NCI-H1694 (cell line): ENCODE results near the gene MIOX.

ENCODE experiments used
- DNase-seq: peaks from one replicate; lab custom pipeline; 2025; lab: John Stamatoyannopoulos, UW

The MIOX gene

DNA sequence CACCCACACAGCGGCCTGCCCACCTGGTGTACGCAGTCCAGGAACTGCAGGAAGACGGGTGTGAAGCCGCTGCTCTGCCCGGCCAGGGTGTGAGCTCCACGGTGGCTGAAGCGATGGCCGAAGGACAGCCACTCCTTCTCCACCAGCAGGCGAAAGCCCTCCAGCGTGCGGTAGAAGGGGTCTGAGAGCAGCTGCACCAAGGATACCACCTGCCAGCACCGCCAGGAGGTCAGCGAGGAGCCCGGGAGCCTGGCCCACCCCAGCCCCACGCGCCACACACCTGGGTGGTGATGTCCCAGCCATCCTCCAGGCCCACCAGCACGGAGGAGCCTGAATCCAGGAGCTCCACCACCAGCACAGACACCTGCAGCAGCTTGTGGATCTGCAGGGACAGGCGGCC, 31.5 kb upstream of the MIOX start:
- no peak for DNase-seq

DNA sequence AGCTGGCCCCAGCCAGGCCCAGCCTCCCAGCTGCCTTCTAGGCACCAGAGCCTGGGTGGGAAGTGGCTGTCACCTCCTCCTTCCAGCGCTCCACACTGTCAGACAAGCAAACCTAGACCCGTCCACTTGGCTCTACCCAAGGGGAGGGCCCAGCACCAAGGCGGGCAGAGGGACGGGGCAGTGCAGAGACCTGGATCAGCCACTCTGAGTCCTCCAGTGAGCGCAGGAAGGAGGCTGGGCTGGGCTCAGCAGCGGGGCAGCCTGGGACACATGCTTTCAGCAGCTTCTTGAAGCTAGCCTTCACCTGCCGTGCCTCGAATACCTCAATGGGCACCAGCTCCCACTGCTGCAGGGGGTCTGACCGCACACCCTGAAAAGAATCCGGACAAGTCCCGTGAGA, 30.6 kb upstream of the MIOX start:
- DNase-seq = no peak

DNA sequence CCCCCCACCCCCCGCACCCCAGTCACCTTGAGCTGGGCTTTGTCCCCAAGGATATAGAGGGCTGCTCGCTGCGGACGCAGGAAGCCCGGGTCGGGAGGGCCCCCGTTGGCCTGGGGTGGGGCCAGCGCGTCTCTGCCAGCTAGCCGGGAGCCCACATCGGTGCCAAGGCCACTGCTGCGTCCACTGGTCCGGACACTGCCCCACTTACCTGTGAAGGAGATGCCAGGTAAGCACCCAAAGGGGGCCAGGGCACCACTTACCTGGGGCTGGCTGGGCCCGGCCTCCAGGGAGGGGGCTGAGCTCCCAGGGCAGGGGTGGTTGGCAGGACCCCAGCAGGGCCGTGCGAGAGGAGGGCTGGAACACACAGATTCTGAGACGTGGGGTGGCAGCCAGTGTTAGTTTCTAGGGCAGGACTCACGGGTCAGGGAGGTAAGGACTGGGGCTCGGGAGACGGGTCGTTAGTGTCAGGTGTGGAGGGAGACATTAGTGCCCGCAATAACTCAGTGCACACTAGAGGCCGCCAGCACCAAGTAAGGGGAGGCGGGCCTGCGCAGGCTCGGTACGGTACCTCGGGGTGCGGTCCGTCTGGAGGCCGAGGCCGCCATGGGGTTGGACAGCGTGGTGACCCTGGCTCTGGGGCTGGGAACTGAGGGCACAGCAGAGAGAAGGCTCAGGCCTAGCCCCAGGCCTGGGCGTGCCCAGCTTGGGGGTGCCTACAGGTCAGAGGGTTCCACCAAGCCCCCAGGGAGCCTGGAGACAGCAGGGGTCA, 30.0 kb upstream of the MIOX start:
- DNase-seq = no peak

DNA sequence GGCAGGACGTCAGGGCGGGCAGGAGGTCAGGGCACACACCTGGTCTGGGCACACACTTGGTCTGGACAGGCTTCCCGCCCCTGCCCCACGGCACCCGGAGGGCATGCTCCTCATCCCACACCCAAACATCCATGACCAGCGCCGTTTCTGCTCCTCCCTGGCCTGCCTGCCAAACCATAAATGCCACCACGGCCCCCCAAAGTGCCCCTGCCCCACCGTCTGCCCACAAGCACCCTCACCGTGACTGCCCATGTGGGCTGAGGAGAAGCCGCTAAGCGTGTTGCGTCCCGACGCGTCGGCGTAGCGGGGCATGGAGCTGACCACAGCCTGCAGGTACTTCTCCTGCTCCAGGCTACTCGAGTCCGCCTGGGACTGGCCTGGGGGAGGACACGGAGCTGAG, 27.6 kb upstream of the MIOX start:
- no peak for DNase-seq

DNA sequence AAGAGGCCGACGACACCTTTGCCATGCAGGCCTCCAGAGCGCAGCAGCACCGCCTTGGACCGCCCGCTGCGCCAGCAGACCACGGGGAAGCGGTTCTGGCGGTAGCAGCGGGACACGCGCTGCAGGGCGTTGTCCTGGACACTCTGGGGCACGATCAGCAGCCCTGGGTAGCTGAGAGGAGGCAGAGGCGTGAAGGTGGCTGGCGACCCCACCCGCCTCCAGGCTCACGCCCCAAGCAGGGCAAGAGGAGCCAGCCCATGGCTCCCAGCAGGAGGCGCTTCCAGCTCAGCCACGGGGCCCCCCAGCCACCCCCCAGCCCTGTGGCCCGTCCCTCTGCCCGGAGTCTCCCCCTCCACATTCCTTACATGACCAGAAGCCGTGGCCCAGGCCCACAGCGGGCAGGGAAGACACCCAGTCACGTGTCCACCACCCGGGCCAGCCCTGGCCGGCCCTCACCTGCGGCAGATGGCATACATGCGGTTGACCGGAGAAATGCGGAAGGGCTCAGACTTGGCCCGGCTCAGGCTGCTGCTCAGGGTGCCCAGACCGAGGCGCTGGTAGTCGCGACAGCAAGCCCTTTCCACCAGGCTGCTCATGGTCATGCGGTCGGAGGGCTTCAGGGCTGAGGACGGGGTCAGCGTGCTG, 27.0 kb upstream of the MIOX start:
- no peak for DNase-seq

DNA sequence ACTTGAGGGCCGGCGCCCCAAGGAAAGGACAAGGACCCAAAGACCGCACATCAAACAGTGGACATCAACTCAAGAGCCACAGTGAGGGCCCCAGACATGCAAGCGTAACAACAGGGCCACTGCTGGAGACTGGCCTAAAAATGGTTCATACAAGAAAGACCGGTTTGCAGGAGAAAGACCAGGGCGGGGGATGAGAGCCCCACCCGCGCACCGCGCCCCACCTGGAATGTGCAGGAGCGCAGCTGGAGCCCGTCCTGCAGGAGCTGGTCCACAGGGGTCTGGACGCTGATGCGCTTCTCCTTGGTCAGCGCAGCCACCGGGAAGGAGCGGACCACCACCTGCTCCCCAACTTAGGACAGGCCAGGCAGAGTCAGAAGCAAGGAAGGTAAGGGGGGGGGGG, 25.7 kb upstream of the MIOX start:
- DNase-seq = no peak

DNA sequence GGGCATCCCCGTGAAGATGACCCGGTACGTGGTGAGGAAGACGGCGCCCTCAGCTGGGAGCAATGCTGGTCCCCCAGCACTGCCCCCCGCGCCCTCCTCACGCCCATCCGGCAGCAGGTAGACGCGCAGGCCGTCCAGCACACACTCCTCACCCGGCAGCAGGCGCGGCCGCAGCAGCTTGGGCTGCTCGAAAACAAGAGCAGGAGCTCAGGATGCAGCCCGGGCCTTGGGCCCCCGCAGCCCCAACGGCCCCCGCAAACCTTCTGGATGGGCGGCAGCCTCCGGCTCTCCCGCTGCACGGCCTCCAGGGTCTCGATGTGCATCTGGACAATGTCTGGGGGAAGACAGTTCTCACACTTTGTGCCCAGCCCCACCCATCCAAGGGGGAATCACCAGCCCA, 25.1 kb upstream of the MIOX start:
- DNase-seq = no peak

DNA sequence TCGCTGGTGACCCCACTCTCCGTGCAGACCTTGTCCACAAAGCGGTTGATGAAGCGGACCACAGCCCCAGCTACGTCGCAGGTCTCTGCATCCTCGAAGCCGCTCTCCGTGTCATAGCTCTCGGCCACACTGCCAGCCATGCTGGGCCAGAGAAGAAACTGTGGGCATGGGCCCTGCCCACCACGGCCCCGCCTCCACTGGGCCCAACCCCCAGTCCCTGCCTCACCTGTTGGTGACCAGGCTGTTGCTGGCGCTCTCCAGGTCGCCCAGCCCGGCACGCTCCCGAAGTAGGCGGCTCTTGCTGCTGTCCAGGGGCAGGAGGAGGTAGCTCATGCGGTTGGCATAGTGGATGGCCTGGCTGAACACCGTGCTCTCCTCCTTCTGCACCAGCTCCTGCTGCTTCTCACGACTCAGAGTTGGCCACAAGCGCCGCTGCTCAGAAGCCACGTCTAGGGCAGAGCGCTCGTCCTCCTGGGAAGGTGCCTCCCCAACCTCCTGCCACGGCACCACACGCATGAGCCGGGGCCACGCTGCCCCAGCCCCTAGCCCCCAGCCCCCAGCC, 24.6 kb upstream of the MIOX start:
- DNase-seq = no peak

DNA sequence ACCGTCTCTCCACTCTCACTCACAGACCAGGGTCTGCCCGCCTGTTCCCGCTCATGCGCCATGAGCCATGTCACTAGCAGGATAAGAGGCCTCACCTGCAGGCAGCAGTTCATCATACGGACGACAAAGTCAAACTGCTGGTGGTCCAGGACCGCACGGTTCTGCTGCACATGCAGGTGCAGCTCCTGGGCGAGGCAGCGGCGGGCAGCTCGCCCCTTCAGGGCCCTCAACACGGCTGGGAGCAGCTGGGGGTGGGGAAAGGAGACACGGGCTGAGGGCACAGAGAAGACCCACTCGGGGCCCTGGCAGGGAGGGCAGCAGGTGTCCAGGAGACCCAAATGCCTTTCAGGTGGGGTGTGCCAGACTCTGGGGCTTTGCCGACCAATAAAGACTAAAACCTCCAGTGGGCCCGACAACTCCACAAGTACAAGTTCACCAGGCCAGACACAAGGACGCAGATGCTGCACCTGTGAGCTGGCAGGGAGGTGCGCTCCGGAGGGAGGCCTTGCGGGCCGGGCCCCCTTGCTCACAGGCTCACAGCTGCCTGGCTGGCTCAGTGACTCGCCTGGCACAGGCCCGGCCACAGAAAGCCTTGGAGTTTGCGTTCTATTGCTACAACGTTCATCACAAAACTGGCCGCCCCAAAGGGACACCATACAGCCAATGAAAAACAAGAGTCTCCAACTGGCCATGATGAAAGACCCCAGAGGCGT, 23.3 kb upstream of the MIOX start:
- DNase-seq = no peak

DNA sequence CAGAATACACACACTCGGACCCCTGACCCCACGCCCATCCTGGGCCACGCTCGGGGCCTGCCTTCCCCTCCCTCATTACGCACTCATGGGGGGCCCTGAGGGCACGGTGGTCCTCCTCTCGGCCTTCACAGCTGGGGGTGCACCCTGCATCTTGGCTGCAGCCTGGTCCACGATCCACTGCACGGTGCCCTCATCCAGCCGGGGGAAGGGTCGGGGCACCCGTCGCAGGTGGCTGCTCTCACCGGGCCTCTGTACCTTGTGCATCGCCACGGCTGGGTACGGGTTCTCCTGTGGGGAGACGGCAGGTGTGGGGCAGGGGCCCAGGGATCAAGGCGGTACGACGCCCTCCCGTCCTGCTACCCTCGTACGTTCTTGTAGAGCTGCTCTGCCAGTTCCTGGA, 22.2 kb upstream of the MIOX start:
- no peak for DNase-seq

DNA sequence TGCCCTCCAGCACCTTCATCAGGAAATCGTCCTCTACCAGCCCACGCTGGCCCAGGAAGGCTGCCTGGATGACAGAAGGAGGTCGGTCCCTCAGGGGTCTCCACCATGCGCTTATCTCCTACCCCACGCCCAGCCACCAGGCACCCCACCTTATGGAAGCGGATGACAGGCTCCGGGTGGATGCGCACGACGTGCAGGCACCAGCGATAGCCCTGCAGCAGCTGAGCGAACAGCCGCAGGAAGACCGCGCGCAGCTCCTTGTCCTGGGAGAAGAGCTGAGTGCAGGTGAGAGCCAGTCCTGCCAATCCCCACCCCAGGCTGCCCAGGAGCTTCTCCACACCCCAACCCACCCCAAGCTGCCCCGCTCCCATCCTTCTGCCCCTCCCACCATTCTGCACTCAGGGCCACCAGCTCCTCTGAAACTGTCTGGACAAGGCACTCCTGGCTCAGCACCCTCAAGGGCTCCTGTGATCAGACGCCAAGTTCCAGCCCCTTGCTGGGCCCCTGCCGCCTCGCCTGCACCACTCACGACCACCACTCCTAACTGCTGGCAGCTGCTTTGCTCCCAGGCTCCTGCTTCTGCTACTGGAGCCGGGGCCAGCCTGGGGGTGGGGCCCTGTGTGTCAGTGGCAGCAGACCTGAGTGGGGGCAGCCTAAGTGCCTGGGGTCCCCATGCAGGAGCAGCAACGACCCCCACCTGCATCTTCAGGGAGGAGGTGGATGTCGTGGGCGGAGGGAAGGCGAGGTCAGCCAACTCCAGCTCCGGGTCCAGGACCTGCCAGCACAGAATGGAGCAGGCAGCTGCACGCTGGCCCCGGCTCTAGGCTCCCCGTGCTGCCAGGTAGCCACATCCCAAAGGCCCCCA, 21.4 kb upstream of the MIOX start:
- DNase-seq = no peak

DNA sequence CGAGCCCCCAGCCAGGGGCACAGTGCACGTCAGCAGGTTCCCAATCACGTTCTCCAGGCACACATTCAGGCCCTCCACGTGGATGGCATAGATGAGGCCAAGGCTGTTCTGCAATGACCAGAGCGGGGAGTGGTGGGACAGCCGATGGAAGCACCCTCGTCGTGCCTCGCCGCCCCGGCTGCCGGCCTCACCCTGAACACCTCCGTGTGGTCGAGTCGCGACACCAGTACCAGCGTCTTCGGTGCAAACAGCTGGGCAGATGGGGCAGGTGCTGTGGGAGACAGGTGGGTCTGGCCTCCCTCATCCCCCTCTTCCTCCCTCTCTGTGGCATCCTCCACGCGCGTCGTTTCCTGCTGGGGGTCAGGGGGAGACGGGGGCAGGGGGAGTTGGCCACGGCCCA, 19.3 kb upstream of the MIOX start:
- no peak for DNase-seq

DNA sequence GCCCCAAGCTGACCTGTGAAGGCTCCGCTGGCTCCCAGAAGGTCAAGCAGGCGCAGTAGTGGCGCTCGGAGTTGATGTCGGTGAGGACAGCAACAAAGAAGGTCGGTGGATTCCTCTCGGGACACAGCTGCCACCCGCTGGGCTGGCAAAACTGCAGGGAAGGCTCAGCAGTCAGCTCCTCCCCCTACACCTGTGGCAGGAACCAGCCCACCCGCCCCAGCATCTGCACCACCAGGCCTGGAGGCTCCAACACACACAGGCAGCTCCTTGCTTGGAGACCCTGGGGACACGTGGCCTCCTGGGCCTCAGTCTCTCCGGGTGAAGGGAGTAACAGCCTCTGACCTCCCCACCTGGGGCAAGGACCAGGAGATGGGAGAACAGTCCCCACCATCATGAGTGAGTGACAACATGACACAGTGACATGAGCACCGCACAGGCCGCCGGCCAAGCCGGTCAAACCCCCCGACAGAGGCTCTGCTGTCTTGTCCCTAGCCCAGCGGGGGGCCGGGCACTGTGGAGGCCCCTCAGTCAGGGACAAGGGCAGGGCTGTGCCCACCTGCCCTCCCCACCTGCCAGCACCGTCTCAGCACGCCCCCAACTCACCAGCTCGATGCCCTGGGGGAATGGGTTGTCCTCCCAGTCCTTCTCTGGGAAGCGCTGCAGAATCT, 18.8 kb upstream of the MIOX start:
- DNase-seq = no peak

DNA sequence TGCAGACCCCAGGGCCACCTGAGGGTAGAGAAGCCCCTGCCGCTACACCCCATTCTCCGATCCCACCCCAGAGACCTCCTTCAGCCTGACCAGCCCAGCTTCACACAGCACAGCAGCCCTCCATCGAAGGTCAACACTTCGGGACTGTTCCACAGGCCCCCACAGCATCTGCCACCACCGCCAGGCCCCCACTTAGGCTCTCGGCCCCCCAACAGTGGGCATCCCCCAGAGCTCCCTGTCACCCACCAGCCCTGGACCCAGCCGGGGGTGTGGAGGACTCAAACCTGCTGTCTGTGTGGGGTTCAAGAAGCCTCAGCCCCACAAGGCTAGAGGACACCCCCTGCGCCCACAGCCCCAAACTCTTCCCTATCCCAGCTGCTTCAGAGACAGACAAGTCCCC, 18.0 kb upstream of the MIOX start:
- DNase-seq = no peak

DNA sequence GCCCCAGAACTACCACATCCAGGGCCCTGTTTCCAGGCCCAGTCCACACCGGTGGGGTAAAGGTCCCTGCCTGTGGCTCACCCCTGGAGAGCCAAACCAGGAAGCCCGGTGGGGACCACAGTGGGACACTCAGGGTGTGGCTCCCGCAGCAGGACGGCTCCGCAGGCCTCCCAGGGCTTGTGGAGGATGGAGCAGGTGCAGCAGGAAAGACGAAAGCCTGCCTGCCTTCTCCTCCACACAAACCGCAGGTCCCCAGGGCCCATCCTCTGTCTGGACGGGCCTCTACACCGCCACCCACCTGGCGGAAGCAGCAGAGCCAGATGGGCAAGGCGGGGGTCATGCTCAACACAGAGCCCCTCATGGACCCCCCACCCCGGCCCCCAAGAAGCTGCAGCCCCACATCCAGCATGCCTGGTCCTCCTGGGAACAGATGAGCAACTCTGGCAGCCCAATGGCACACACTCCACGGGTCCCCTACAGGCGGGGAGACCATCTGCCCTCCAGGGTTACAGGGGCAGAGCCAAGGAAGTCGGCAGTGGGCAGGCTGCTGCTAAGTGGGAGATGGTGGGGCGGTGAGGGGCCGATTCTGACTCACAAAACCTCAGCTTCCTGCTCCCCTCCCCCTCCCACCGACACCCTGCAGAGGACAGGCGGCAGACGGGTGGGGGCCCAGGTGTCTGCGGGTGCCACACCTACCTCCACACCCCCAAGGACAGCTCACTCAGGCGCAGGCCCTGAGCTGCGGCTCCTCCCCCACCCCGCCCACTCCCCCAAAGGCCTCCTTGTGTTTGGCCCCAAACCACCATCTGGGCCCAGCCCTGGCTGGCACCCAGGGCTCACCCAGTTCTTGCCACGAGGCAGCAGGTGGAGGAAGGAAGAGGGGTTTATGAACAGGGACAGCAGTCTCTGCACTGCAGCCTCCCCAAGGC, 17.0 kb upstream of the MIOX start:
- DNase-seq = peak; percentile 76

DNA sequence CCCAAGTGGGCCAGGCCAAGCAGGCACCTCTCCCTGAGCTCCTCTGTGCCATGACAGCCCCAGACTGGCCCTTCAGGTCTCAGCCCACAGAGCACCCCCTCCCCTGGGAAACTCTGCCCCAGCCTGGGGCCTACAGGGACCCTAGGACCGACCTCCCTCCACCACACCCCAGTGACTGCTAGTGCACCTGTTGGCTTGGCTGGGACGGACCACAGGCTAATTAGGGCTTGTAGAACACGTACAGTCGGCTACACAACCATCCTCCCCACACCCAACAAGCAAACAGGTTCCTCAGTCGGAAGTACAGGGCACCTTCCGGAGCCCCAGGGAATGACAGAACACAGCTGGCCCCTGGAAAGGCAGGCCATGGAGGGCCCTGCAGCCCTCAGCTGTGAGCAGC, 16.2 kb upstream of the MIOX start:
- DNase-seq = no peak

DNA sequence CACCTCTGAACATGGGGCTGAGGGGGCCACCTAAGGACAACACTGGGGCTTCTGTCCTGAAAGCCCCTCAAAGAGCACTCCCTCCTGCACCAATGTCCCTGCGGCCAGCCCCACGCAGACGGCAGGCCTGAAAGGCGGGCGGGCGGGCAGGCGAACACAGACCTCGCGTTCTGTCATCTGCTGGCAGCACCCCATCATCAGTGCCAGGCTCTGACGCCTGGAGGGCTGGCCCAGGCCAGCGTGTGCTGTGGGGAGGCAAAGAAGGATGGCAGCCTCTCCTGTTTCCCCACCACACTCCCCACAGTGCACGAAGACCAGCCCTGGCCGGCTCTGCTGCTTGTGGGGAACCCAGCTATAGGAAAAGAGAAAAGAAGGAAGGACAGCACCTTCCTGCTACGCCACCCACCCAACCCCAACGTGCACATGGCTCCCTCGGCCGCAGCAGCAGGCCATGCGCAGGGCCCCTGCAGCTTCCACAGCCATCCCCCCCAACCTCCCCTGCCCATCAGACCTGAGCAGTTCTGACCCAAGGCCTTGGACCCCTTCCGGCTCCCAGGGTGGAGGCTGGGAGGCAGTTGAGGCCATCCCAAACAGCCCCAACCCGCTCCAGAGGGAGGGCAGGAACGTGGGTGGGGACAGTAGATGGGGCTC, 15.3 kb upstream of the MIOX start:
- DNase-seq = no peak

DNA sequence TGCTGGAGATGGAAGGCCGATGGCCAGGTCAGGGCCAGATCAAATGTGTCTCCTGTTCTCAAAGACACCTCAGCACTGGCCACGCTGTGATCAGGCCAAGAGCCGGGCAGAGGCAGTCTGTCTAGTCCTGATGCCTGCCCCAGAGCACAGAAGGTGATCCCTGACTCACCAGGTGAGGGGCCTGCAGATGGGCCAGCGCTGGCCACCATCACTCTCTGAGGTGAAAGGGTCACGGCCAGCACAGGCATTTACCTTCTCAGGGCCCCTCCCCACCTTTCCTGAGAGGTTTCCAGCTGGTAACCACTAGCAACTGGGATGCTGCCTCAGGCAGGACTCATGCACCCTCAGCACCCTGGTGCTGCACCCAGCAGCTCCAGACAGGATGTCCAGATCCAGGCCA, 14.7 kb upstream of the MIOX start:
- DNase-seq = no peak

DNA sequence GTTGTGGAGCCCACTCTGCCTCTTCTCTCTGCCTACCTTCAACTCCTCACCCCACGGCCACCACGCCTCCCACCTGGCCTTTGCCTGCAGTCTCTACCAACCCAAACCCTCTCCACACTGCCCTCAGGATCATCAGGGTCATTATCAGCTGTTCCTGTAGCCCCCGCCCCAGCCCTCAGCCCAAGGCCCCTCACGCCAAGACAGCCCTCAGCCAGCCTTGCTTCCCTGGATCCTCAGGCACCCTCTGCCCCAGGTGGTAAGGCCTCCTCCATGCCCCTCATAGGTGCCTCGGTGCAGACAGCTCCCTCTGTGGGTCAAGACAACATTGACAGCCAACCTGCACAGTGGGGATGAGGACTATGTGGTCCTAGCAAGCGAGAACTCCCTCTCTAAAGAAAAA, 13.6 kb upstream of the MIOX start:
- no peak for DNase-seq
